ENCODE results near the gene USP34. TPM values are rescaled to one million over a fixed set of nuclear protein-coding genes. Genes with fewer than 3 reads are reported as not detected.

The USP34 gene
- total and polyA plus RNA-seq, 2 of the 8 experiments (the other 6 are each of a cell fraction or from before 2014, with no cell fraction given): 56.7 to 91.7 TPM

- Histone ChIP-seq H3K4me2 (ENCODE audit: insufficient read depth in 1 of 2, low read depth in 2 of 2, low read length in 2 of 2) (no peak overlapping the region), H3K23ac (ENCODE audit: insufficient read length) (no peak overlapping the region), H2BK120ac (replicated peaks; ENCODE audit: low read depth, low read length) (no peak overlapping the region), H3K27me3 (replicated peaks in 1 of 4; ENCODE audit: control insufficient read depth in 3 of 4, extremely low read depth in 1 of 4, insufficient read depth in 3 of 4, low read length in 3 of 4) (no peaks in the 10 kb centered on the region), H3K14ac (ENCODE audit: insufficient read length) (no peak overlapping the region), H3K4me1 (replicated peaks in 1 of 4; ENCODE audit: control insufficient read depth in 3 of 4, insufficient read depth in 4 of 4, low read length in 3 of 4) (no peaks in the 10 kb centered on the region), H3K18ac (ENCODE audit: extremely low read depth, low read length) (no peak overlapping the region), H2BK12ac (ENCODE audit: low read depth, low read length) (no peak overlapping the region), H3K23me2 (ENCODE audit: low read depth, low read length) (no peaks in the 10 kb centered on the region), H3K79me2 (ENCODE audit: control insufficient read depth in 1 of 2, insufficient read depth in 2 of 2, low read length in 2 of 2) (no peaks in the 10 kb centered on the region), H4K5ac (ENCODE audit: insufficient read length, low read depth, low read length) (no peak overlapping the region), H3K27ac (ENCODE audit: low read depth, low read length) (no peak overlapping the region), H3K9me3 (ENCODE audit: insufficient read depth in 2 of 2, low read depth in 1 of 2, low read length in 1 of 2) (no peaks in the 10 kb centered on the region), H3K36me3 (ENCODE audit: control insufficient read depth in 2 of 4, insufficient read depth in 4 of 4, low read length in 3 of 4) (peaks cover 4 to 20% (median 9%) of the 10 kb centered on the region in 4 experiments; a peak in 5 of 8 replicates), H2BK5ac (ENCODE audit: low read depth, low read length) (no peak overlapping the region), H3K4me3 (ENCODE audit: extremely low read depth in 1 of 4, insufficient read depth in 2 of 4, low read depth in 3 of 4, low read length in 4 of 4) (no peak overlapping the region), H4K8ac (ENCODE audit: extremely low read depth, insufficient read depth, low read length) (no peak overlapping the region), H3K56ac (replicated peaks; ENCODE audit: insufficient read length, low read depth, low read length) (no peak overlapping the region), H2BK20ac (ENCODE audit: low read length) (no peak overlapping the region), H3K79me1 (ENCODE audit: low read depth, low read length) (no peaks in the 10 kb centered on the region), H4K20me1 (replicated peaks in 1 of 2; ENCODE audit: control insufficient read depth in 1 of 2, insufficient read depth in 2 of 2, low read length in 2 of 2) (peaks cover 0 to 1% of the 10 kb centered on the region in 2 experiments), H3K4ac (replicated peaks; ENCODE audit: insufficient read length, low read depth, low read length) (no peak overlapping the region), H3K9ac (replicated peaks in 1 of 4; ENCODE audit: extremely low read depth in 1 of 4, low read depth in 3 of 4, low read length in 3 of 4) (no peak overlapping the region), H2AFZ (ENCODE audit: low read length) (no peak overlapping the region), H2BK15ac (ENCODE audit: low read length) (no peak overlapping the region), H4K91ac (replicated peaks; ENCODE audit: insufficient read length, low read length) (no peak overlapping the region), H2AK5ac (ENCODE audit: low read depth, low read length) (no peak overlapping the region)
- ChIA-PET POLR2A (ENCODE audit: partially characterized antibody) (no interaction called here), CTCF (ENCODE audit: partially characterized antibody) (no interaction called here)
- no peak for DNase-seq (ENCODE audit: low read depth in 1 of 2, low spot score in 2 of 2)
- no peak for TF ChIP-seq TAF1 (IDR thresholded peaks at IDR 0.05; ENCODE audit: low read depth, low read length)
- 89% methylated on average over 3 of the region's 3 CpGs; no CpG with 5 or more reads in 1 of the 2 experiments for WGBS, 2 experiments (ENCODE audit: extremely low coverage in 1 of 2, insufficient coverage in 1 of 2, insufficient read length in 1 of 2, insufficient replicate concordance in 2 of 2, low coverage in 1 of 2, low lambda C conversion rate in 2 of 2, missing lambda C conversion rate in 1 of 2)
- no peak for FAIRE-seq
Observed at GRCh38 chr2:61320181-61320580, 150.7 kb downstream of the USP34 start.

Data from H1 (cell line).